ENCODE data around the gene GRIN3B.

DNA sequence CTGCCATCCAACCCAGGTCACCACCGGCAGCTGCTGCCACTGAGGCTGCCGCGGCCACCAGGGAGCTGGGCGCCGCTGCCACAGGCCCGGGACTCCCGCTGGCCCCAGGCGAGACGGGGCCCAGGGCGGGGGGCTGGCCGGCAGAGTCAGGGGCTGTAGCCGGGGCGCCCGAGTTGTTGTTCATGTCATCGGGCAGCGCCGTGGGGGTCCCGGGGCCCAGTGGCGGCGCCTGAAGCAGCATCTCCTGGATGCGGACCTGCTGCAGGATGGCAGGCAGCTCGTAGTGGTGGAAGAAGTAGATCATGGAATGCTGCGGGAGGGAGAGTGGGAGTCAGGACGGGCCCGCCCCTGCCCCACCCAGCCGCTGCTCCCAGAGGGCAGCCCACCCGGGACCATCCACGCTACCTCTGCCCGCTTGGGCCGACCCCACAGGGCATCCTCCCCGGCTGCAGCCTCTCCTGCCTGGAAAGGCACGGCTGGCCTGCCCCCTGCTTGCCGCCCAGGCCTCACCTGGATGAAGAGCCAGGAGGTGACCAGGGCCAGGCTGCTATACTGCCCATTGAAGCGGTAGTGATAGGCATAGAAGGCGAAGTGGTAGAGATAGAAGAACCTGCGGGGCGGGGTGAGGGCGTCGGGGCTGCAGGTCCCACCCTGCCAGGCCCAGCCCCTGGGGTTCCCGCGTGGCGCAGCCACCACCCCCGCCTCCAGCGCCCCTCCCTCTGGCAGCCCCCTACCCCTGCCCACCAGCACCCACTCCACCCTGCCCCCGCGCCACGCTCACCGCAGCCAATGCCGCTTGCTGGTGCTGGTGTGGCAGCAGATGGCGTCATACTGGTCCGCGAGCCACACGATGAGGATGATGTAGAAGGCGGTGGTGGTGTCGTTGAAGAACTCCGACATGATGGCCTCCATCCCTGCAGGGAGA is 10.6 kb downstream of the GRIN3B start:
- TF ChIP-seq, protein P1, sequence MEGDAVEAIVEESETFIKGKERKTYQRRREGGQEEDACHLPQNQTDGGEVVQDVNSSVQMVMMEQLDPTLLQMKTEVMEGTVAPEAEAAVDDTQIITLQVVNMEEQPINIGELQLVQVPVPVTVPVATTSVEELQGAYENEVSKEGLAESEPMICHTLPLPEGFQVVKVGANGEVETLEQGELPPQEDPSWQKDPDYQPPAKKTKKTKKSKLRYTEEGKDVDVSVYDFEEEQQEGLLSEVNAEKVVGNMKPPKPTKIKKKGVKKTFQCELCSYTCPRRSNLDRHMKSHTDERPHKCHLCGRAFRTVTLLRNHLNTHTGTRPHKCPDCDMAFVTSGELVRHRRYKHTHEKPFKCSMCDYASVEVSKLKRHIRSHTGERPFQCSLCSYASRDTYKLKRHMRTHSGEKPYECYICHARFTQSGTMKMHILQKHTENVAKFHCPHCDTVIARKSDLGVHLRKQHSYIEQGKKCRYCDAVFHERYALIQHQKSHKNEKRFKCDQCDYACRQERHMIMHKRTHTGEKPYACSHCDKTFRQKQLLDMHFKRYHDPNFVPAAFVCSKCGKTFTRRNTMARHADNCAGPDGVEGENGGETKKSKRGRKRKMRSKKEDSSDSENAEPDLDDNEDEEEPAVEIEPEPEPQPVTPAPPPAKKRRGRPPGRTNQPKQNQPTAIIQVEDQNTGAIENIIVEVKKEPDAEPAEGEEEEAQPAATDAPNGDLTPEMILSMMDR (IDR thresholded peaks at IDR 0.05): no peak
- TF ChIP-seq POLR2AphosphoS5 (IDR thresholded peaks at IDR 0.05): no peak
